HCEC 1CT (cell line): ENCODE measurements around the gene DDX54.
A peak's percentile ranks its signal among the peaks of the same experiment; 100 is the strongest.

Experiments used
- DNase-seq: peaks from one replicate; pipeline ENCODE4 v3.0.0-alpha.2; 2017

Gene DDX54

GRCh38 chr12:113138826-113139225 is 46.5 kb downstream of the DDX54 start:
- DNase-seq = no peak

DNA sequence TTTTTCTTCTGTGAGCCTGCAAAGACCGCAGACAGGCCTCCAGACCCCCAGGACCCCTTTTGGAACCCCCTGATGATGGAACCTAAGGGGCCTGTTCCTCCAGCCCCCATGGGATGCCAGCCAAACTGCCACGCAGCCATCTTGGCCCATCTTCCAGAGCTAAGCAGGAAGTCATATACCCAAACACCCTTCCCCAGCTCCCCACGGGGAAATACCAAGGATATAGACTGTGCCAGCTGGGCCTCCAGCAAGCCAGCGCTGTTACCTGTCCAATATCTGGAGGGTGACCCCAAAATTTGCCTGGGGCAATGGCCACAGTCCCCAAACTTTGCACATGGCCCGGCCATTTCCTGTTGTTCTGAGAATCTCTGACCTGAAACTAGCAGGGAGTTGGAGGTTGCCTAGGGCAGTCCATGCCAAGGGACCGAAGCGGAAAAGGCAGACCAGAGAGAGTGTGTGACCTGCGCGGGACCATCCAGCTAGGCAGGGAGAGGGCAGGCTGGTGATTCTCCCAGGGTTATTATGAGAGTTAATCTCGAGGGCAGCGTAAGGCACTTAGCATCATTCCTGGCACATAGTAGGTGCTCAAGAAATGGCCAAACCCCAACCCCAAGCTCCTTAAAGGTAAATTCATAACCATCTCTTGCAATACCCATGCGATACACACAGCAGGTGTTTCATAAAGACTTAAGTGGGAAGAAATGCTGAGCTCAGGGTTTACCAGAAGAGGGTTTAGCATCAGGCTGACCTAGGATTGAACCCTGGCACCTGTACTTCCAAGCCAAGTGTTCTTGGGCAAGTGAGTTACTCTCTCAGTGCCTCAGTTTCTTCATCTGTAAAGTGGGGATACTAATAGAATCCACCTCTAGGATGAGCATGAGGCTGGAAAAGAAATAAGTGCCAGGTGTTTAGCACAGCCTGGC is 47.2 kb downstream of the DDX54 start:
- DNase-seq = no peak

- no peak for DNase-seq
Observed at GRCh38 chr12:113136990-113137511, 48.2 kb downstream of the DDX54 start.

DNA sequence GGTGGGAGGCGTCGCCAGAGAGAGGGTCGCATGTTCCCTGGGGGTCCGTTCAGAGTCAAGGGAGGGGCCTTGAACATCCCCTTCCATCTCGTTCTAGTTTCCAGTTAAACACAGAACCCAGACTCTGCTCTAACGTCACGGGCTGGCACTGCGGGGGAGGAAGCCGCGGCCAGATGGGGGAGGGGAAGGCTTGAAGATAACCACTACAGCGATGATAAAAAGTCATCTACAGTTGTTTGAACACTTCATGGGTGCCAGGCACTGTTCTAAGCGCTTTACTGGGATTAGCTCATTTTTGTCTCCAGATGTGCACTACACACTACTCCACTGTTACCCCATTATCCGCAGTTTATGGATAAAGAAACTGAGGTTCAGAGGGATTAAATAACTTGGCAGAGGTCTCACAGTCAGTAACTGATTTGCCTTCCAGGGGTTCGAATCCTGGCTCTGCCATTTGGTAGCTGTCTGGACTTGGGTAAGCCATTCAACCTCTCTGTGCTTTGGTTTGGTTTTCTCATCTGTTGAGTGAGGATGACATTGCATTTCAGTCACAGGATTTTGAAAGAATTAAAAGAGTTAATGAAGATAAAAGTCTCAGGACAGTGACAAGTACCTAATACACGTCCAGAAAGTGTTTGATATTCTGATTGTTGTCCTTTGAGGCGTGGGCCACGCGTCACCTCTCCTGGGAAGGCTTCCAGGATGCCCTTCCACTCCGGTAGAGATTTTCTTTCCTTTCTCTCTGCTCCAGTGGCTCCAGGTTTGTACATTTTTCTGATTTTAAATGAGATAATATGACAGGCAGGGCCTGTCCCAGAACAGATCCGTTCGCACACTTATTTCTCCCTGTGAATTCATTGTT is 48.9 kb downstream of the DDX54 start:
- DNase-seq = no peak

DNA sequence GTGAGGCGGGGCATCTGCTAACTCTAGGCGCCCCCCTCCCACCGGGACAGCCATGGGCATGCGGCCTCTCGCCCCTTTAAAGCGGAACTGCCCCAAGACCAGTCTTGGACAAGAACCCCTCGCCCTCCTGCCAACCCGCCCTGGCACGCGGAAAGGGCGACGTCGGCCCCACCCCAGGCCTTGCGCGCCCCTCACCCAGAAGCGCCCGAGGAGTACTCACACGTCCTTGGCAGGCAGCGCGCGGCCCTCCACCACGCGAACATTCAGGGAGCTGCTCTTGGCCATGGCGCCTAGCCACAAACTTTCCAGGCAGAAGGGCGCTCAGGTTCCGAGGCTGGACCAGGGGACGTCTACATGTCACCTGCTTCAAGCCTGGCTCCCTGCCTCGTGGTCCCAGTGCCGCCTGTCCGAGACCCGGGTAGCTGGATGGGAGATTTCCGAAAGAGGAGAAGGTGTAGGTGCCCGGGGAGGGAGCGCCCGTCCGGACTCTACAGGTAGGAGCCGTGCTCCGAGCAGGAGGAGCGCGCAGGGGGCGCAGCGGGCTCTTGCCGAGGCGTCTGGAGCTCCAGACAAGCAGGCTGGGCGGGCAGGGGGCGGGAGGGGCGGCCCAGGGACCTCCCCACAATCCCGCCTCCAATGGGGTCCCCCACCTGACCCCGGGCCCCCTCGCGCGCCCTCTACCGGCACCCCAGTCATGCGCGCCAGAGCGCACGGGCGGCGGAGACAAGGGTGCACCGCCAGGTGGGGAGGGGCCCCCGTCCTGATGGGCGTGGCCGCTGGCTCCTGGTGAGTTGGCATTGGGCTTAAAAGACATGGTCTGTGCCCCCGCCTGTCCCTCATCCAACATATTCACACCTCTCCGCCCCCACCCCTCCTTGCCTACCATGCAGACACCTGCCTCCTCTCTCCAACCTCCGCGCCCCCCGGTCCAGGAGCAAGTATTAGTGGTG is 49.8 kb downstream of the DDX54 start, which contains the start of gene RASAL1:
Gene RASAL1 (minus strand): TSS at position 584 of the 950 bp plus-strand sequence. CDS start 299 bp downstream, at position 285.
- no peak for DNase-seq

GRCh38 chr12:113134521-113134951 is 50.7 kb downstream of the DDX54 start:
- DNase-seq = no peak

DNA sequence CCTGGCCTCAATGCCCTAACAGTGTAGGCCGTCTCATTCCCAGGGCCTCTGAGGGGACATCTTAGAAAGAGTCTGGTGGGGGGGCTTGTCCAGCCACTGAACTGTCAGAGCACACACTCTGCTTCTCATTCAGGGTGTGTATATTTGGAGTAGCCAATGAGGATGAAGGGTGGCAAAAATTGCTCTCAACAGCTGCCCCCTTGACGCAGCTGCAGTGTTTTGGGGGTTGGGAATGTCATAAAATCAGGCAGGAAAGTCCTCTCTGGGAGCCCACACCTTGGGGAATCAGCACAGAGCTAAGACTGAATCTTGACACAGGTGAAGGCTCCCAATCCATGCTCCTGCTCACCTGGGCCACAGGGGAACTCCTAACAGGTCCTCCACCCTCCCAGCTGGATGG is 51.2 kb downstream of the DDX54 start:
- no peak for DNase-seq

- no peak for DNase-seq
Observed at GRCh38 chr12:113133666-113134065, 51.6 kb downstream of the DDX54 start.

DNA sequence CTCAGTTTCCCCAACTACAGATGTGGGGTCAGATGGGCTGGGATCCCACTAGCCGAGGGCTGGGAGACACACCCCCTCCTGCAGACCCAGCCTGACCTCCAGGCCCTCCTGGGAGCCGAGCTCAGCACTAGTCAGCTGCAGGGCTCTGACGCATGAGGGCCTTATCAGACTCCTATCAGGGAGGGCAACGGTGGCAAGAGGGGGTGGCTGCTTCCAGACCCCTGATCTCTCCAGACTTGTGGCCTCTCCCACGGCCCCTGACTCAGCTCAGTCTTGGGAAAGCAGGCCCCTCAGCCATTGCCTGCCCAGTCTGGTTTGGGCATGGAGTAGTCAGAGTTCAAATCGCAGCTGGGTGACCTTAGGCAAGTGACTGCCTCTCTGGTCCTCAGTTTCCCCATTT is 52.2 kb downstream of the DDX54 start:
- no peak for DNase-seq

- DNase-seq = peak; percentile 24
Observed at GRCh38 chr12:113131556-113131955, 53.7 kb downstream of the DDX54 start.

- no peak for DNase-seq
Observed at GRCh38 chr12:113130457-113131135, 54.7 kb downstream of the DDX54 start.

GRCh38 chr12:113129664-113130456 is 55.4 kb downstream of the DDX54 start:
- no peak for DNase-seq

- no peak for DNase-seq
Observed at GRCh38 chr12:113128802-113129663, 56.2 kb downstream of the DDX54 start.

- DNase-seq = no peak
Observed at GRCh38 chr12:113127791-113128199, 57.5 kb downstream of the DDX54 start.

DNA sequence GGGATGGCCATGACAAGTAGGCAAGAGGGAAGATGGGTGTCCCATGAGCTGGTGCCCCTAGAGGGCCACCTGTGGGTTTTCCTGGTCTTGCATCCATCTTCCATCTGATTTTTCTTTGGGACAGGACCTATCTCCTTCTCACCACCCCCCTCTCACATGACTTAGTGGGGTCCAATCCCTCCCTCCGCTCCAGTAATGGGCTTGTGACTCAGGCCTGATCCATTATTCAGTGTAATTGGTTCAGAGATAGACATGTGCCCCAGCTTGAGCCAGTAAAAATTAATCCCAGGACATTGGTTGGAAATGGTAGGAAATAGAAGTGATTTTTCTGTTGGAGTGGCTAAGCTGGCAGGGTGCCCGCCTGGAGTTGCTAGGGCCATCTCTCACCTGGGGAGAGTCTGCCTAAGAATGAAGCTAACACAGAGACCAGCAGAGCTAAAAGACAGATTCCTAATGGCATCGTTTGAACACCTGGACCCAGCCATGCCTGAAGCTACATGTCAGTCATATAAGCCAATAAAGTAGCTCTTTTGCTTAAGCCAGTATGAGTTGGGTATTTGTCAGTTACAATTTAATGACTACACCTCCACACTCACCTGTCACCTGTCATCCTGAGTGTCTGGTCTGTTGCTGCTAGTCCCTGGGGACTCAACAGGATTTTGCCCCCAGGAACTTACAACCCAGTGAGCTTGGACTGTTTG is 64.5 kb downstream of the DDX54 start:
- peak; percentile 19 for DNase-seq

DNA sequence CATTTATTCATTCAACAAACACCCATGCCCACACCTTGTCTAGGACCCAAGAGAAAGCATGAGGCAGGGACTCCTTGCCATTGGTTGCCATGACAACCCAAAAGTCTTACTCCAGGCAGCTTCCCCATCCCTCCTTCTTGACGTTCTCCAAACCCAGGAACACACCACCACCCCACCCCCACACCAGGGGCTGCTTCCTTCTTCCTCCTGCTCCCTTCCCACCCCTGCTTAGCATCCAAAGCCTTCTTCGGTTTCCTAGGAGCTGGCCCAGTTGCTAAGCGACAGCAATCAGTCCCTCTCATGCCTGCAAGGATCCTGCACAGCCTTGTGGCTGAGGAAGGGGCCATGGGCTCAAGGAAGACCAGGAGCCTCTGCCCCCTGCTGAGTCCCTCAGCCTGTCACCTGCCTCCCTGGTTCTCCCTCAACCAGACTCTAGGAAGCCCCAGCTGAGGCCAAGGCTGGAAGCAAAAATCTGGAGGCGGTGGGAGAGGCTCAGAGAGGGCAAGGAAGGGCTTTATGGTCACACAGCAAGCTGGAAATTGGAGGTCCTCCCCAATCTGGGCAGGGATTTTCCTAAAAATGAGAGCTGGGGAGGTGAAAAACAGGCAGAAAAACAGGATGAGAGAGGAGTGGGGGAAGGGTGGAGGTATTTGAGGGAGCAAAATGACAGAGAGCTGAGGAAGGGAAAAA is 65.2 kb downstream of the DDX54 start:
- DNase-seq = no peak

DNA sequence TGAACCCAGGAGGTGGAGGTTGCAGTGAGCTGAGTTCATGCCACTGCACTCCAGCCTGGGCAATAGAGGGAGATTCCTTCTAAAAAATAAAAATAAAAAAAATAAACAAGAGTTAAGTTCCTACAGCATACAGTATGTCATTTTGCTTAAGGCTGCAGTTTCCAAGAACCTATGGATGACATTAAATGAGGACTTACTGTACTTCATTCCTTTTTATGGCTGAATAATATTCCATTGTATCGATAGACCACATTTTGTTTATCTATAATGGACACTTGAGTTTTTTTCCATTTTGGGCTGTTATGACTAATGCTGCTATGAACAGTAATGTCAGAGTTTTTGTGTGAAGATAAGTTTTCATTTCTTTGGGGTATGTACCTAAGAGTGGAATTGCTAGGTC is 67.1 kb downstream of the DDX54 start:
- no peak for DNase-seq

DNA sequence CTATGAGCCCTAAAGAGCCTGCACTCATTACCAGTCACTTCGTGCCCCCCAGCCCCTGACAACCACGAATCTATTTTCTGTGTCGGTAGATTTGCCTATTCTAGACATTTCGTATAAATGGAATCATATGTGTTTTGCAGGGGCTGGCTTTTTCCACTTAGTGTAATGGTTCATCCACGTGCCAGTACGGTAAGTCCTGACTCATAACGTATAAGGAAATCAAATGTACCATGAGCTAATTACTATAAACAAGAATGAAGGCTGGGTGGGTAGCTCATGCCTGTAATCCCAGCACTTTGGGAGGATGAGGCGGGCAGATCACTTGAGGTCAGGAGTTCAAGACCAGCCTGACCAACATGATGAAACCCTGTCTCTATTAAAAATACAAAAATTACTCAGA is 67.6 kb downstream of the DDX54 start:
- DNase-seq = peak; percentile 63
